Uterus (tissue), 4 donors: ENCODE results near the gene HIP1. TPM values are rescaled to one million over a fixed set of nuclear protein-coding genes. Genes with fewer than 3 reads are reported as not detected.
"Not testable (repeated sequence)": the region's sequence is repeated elsewhere in the genome, so short reads cannot be mapped to it uniquely, and the experiment has no call there.

Experiments
- DNase-seq, 2 donors: peaks; one replicate each; pipeline ENCODE4 v3.0.0-alpha.2; 2019 to 2020
- H3K27ac ChIP-seq, 2 donors: fragments of 200-600 bp; sonication (generic); 1 replicate in 1 of 2; 2 replicates in 1 of 2; pipeline ENCODE4 v1.5.1; 2016 to 2018
- H3K27me3 ChIP-seq, 2 donors: fragments of 200-600 bp; sonication (generic); one replicate each; pipeline ENCODE4 v1.5.1; 2018 to 2019; ENCODE audit warnings: control low read depth in 1 of 2
- H3K36me3 ChIP-seq, 2 donors: fragments of 200-600 bp; sonication (generic); one replicate each; pipeline ENCODE4 v1.5.1; 2019; ENCODE audit warnings: control low read depth in 1 of 2
- H3K4me1 ChIP-seq, 2 donors: fragments of 200-600 bp; sonication (generic); one replicate each; pipeline ENCODE4 v1.5.1; 2018 to 2019; ENCODE audit warnings: control low read depth in 1 of 2
- H3K4me3 ChIP-seq, 2 donors: fragments of 200-600 bp; sonication (generic); 1 replicate in 1 of 2; 2 replicates in 1 of 2; pipeline ENCODE4 v1.5.1; 2018 to 2019; ENCODE audit warnings: mild to moderate bottlenecking in 1 of 2
- H3K9me3 ChIP-seq, 2 donors: fragments of 200-600 bp; sonication (generic); one replicate each; pipeline ENCODE4 v1.5.1; 2019; ENCODE audit warnings: control low read depth in 1 of 2
- CTCF ChIP-seq, 4 experiments: fragments of 200-600 bp in 2 of 4; fragments of 450-650 bp in 2 of 4; sonication (generic) in 2 of 4; IDR thresholded peaks; one replicate each; pipeline ENCODE4 v1.5.1; 2016 to 2019; ENCODE audit warnings: antibody characterized with exemption in 4 of 4, mild to moderate bottlenecking in 2 of 4, moderate library complexity in 1 of 4
- POLR2A ChIP-seq, 2 donors: fragments of 450-650 bp; IDR thresholded peaks; one replicate each; pipeline ENCODE4 v1.6.1; 2016; ENCODE audit warnings: antibody characterized with exemption in 2 of 2, mild to moderate bottlenecking in 1 of 2, moderate library complexity in 1 of 2
- intact Hi-C: fragments of 100-400 bp; cut with DNase I; formaldehyde crosslinking; loops from one replicate; pipeline ENCODE4 v1.15.1; 2023; ENCODE audit warnings: low total_unique reads
- total RNA-seq, 4 donors: library from RNA; depleted of rRNA in 3 of 4; stranded (reverse); fragments of >200 nt in 3 of 4; gene quantifications; one replicate each; pipeline versions ENCODE4 v1.1.0 to v1.2.4, GENCODE V29; 2014 to 2023
- donor health status: DM: yes; HTN: yes; CAD: no.

Gene HIP1
- total RNA-seq, result 10 to 100 TPM; 13.1 to 48.8 (median 20.3) TPM

- H3K36me3 ChIP-seq, result no peaks in the 10 kb centered on the region
- no peaks in the 10 kb centered on the region for H3K9me3 ChIP-seq
These were observed at the start of gene HIP1 for GRCh38 chr7:75738604-75738974. TSS of gene HIP1 (minus strand) at chr7:75738941. CDS start at chr7:75738920, 21 bp downstream.

GRCh38 chr7:75788154-75788847, 49.6 kb upstream of the HIP1 start:
- intact Hi-C loops, H3K9me3 ChIP-seq, H3K4me3 ChIP-seq, H3K4me1 ChIP-seq, H3K27ac ChIP-seq, DNase-seq, H3K27me3 ChIP-seq, H3K36me3 ChIP-seq: not testable (repeated sequence)

More at GRCh38 chr7:75738604-75738974, at the start of gene HIP1:
- peak in 1 of 2 donors; percentile 22 for TF ChIP-seq POLR2A (IDR thresholded peaks at IDR 0.05)
- TF ChIP-seq CTCF (IDR thresholded peaks at IDR 0.05), result no peak
- H3K4me1 ChIP-seq, result no peaks in the 10 kb centered on the region
- H3K27ac ChIP-seq, result peak within 1 kb of the TSS; percentile 88 to 95
- peak within 1 kb of the TSS; percentile 97 to 100 for H3K4me3 ChIP-seq
- intact Hi-C loops, result no loop called here
- DNase-seq, result no peak
- no peaks in the 10 kb centered on the region for H3K27me3 ChIP-seq

GRCh38 chr7:75783058-75783457, 44.3 kb upstream of the HIP1 start:
- H3K27ac ChIP-seq, intact Hi-C loops, H3K27me3 ChIP-seq, H3K36me3 ChIP-seq, H3K4me1 ChIP-seq, H3K9me3 ChIP-seq, H3K4me3 ChIP-seq, DNase-seq: not testable (repeated sequence)

GRCh38 chr7:75780647-75781273, 42.0 kb upstream of the HIP1 start:
- H3K27ac ChIP-seq, intact Hi-C loops, H3K9me3 ChIP-seq, H3K4me1 ChIP-seq, H3K36me3 ChIP-seq, H3K27me3 ChIP-seq, DNase-seq, H3K4me3 ChIP-seq: not testable (repeated sequence)

- intact Hi-C loops, result not testable (repeated sequence)
These were observed 40.8 kb upstream of the HIP1 start for GRCh38 chr7:75779516-75779915.

GRCh38 chr7:75779035-75779434, 40.3 kb upstream of the HIP1 start:
- H3K27me3 ChIP-seq, H3K27ac ChIP-seq, H3K4me3 ChIP-seq, intact Hi-C loops, H3K4me1 ChIP-seq, DNase-seq, H3K9me3 ChIP-seq, H3K36me3 ChIP-seq: not testable (repeated sequence)

More at GRCh38 chr7:75779516-75779915, 40.8 kb upstream of the HIP1 start:
- not testable (repeated sequence) for H3K4me3 ChIP-seq, H3K4me1 ChIP-seq, DNase-seq, H3K36me3 ChIP-seq, H3K9me3 ChIP-seq, H3K27ac ChIP-seq, H3K27me3 ChIP-seq

- Histone ChIP-seq H3K4me3 (no peak overlapping the region), H3K9me3 (no peaks in the 10 kb centered on the region), H3K27me3 (no peaks in the 10 kb centered on the region), H3K27ac (no peak overlapping the region), H3K4me1 (no peaks in the 10 kb centered on the region), H3K36me3 (no peaks in the 10 kb centered on the region)
- intact Hi-C loops, result no loop called here
- DNase-seq, result no peak
- TF ChIP-seq CTCF (IDR thresholded peaks at IDR 0.05) (no peak), POLR2A (IDR thresholded peaks at IDR 0.05) (no peak)
These were observed 37.7 kb upstream of the HIP1 start for GRCh38 chr7:75776295-75776971.

GRCh38 chr7:75773958-75774357, 35.2 kb upstream of the HIP1 start:
- H3K4me1 ChIP-seq, H3K27ac ChIP-seq, intact Hi-C loops, H3K36me3 ChIP-seq, DNase-seq, H3K9me3 ChIP-seq, H3K27me3 ChIP-seq, H3K4me3 ChIP-seq: not testable (repeated sequence)
